NT2/D1 (cell line): Measurements from ENCODE around the gene HIP1R.
"Not testable (repeated sequence)": the region's sequence is repeated elsewhere in the genome, so short reads cannot be mapped to it uniquely, and the experiment has no call there.

ENCODE experiments used
- DNase-seq: peaks from one replicate; pipeline ENCODE4 v3.0.0-alpha.2; 2011; ENCODE audit warnings: low read depth, low spot score
- H3K27me3 ChIP-seq: 2 replicates; pipeline ENCODE4 v1.6.0; 2011; ENCODE audit warnings: mild to moderate bottlenecking; ENCODE audit not compliant: insufficient read length, insufficient read depth
- H3K36me3 ChIP-seq: 2 replicates; pipeline ENCODE4 v1.6.1; 2011; ENCODE audit warnings: mild to moderate bottlenecking, low read length, mixed read lengths; ENCODE audit not compliant: insufficient read depth, insufficient read length
- H3K4me1 ChIP-seq: 2 replicates; pipeline ENCODE4 v1.5.1; 2011; ENCODE audit not compliant: insufficient read depth, insufficient read length
- H3K4me3 ChIP-seq: 2 replicates; pipeline ENCODE4 v1.5.1; 2011; ENCODE audit warnings: low read depth; ENCODE audit not compliant: insufficient read length
- H3K9ac ChIP-seq: 2 replicates; pipeline ENCODE4 v1.6.0; 2011; ENCODE audit warnings: low read depth; ENCODE audit not compliant: insufficient read length
- H3K9me3 ChIP-seq: 2 replicates; pipeline ENCODE4 v1.5.1; 2011; ENCODE audit warnings: mild to moderate bottlenecking, low read length; ENCODE audit not compliant: insufficient read depth
- SUZ12 ChIP-seq: IDR thresholded peaks from 2 replicates; pipeline ENCODE4 v1.6.1; 2011; ENCODE audit not compliant: insufficient read length, insufficient read depth; ENCODE audit errors: extremely low read depth
- YY1 ChIP-seq: IDR thresholded peaks from 2 replicates; pipeline ENCODE4 v1.6.1; 2011; ENCODE audit not compliant: insufficient read length, insufficient read depth
- ZNF274 ChIP-seq: IDR thresholded peaks from 2 replicates; pipeline ENCODE4 v1.6.1; 2011; ENCODE audit warnings: mild to moderate bottlenecking, low read depth, low read length

Gene HIP1R

GRCh38 chr12:122902854-122903692 is 67.8 kb downstream of the HIP1R start:
- Histone ChIP-seq H3K27me3 (no peaks in the 10 kb centered on the region), H3K9me3 (no peaks in the 10 kb centered on the region), H3K4me3 (no peak overlapping the region), H3K4me1 (peaks cover 6% of the 10 kb centered on the region), H3K36me3 (no peaks in the 10 kb centered on the region), H3K9ac (no peak overlapping the region)
- TF ChIP-seq SUZ12 (no peak), ZNF274 (no peak), YY1 (no peak)
- DNase-seq = no peak

- DNase-seq = no peak
- no peak overlapping the region for H3K9ac ChIP-seq
- no peaks in the 10 kb centered on the region for H3K36me3 ChIP-seq
- H3K9me3 ChIP-seq = no peaks in the 10 kb centered on the region
- H3K4me3 ChIP-seq = no peak overlapping the region
- H3K4me1 ChIP-seq = peaks cover 6% of the 10 kb centered on the region
- TF ChIP-seq YY1 = no peak
- no peaks in the 10 kb centered on the region for H3K27me3 ChIP-seq
Measured at GRCh38 chr12:122903693-122904034, 68.4 kb downstream of the HIP1R start.

GRCh38 chr12:122905258-122905657 is 70.0 kb downstream of the HIP1R start:
- not testable (repeated sequence) for H3K4me3 ChIP-seq, H3K4me1 ChIP-seq, H3K27me3 ChIP-seq, H3K9ac ChIP-seq, DNase-seq, H3K36me3 ChIP-seq, H3K9me3 ChIP-seq

DNA sequence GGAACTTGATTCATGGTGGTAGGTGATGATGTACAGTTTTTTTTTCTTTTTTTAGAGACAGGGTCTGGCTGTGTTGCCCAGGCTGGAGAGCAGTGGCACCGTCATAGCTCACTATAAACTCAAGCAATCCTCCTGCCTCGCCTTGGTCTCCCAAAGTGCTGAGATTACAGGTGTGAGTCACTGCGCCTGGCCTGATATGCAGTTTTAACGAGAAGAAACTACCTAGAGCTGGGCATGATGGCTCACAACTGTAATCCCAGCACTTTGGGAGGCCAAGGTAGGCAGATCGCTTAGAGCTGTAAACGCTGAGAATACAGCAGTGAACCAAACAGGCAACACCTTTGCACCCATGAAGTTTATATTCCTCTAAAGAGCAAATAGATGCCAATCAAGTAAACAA is 73.7 kb downstream of the HIP1R start:
- DNase-seq = no peak
- no peaks in the 10 kb centered on the region for H3K9me3 ChIP-seq
- no peaks in the 10 kb centered on the region for H3K4me1 ChIP-seq
- TF ChIP-seq ZNF274 (no peak), SUZ12 (no peak), YY1 (no peak)
- H3K36me3 ChIP-seq = no peaks in the 10 kb centered on the region
- no peak overlapping the region for H3K9ac ChIP-seq
- no peak overlapping the region for H3K4me3 ChIP-seq
- no peaks in the 10 kb centered on the region for H3K27me3 ChIP-seq

DNA sequence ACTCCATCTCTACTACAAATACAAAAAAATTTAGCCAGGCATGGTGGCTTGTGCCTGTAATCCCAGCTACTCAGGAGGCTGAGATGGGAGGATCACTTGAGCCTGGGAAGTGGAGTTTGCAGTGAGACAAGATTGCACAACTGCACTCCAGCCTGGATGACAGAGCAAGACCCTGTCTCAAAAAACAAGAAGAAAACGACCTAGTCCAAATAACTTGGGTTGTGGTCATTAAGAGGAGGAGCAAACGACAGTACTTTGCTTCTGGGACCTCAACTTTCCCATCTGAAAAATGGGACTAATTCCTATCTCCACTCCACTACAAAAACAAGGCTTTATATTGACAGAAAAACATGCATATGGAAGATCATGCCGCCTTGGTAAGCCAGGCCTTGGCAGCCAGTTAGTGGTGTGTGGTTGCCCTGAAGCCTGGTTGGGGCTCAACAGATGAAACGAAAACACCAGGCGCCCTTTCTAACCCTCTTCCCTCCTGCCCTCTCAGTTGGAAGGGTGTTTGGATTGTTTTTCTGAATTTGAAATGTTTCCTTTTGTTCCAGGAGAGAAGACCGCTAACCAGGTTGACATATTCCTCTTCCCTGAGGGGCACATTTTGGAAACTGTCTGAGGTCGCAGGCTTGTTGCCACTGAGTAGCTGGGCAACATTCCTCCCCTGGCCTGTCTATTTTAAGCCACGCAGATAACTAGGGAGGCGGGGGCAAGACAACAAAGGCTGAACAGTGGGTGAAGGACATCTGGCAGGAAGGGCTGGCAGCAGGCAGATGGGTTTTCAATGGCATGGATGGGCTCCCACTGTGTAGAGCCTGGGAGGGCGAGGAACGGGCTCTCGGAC is 74.4 kb downstream of the HIP1R start:
- no peak for TF ChIP-seq ZNF274
- TF ChIP-seq YY1 = no peak
- no peak for TF ChIP-seq SUZ12
- no peak for DNase-seq
- Histone ChIP-seq H3K9me3 (no peaks in the 10 kb centered on the region), H3K4me3 (no peak overlapping the region), H3K36me3 (no peaks in the 10 kb centered on the region), H3K4me1 (no peaks in the 10 kb centered on the region), H3K27me3 (no peaks in the 10 kb centered on the region), H3K9ac (no peak overlapping the region)
